Measurements from ENCODE around the gene CRYBG2. TPM values are rescaled to one million over a fixed set of nuclear protein-coding genes. Genes with fewer than 3 reads are reported as not detected.

The CRYBG2 gene
- polyA plus RNA-seq, 1 donor (not counting 4 experiments of a cell fraction or from before 2014, with no cell fraction given), result 7.9 TPM

DNA sequence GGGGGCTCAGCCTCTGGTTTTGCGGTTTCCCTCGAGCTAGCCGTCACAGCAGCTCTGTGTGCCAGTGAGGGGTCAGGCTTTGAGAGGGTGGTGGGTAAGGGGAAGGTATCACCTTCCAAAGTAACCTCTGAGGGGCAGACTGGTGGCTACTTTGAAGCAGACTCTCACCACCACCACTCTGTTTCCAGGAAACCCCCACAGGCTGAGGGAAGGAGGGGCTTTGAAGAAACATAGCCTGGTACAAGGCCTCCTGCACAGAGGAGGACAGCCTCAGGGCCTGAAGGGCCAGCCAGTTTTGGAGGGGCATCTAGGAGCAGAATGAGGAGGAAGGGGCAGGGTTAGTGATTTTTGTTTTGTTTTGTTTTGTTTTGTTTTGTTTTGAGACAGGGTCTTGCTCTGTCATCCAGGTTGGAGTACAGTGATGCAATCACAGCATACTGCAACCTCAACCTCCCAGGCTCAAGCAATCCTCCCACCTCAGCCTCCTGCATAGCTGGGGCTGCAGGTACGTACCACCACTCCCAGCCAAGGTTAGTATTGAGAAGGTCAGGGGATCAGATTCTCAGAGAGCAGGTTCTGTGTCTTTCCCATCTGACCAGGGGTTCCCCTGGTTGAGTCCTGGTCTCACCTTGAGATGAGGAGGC, 35.8 kb upstream of the CRYBG2 start:
- Histone ChIP-seq H3K9me3 (ENCODE audit: control insufficient read depth, low read depth, low read length) (no peaks in the 10 kb centered on the region), H3K36me3 (ENCODE audit: control insufficient read depth in 2 of 2, extremely low read depth in 1 of 2, insufficient read depth in 2 of 2, low read length in 2 of 2) (no peaks in the 10 kb centered on the region), H3K27me3 (ENCODE audit: control insufficient read depth, extremely low read depth, insufficient read depth, low read length) (no peaks in the 10 kb centered on the region), H3K79me2 (ENCODE audit: control insufficient read depth, insufficient read depth, low read length) (no peaks in the 10 kb centered on the region), H3K27ac (ENCODE audit: control insufficient read depth, insufficient read depth, low read length) (no peak overlapping the region), H3K9ac (ENCODE audit: control insufficient read depth, extremely low read depth, insufficient read depth, low read length) (no peak overlapping the region), H3K4me2 (ENCODE audit: control insufficient read depth, extremely low read depth, insufficient read depth, low read depth, low read length) (no peak overlapping the region), H2AFZ (ENCODE audit: control insufficient read depth, low read length) (no peak overlapping the region), H3K4me1 (ENCODE audit: control insufficient read depth, extremely low read depth, insufficient read depth, low read length) (peaks cover 2% of the 10 kb centered on the region), H4K20me1 (ENCODE audit: control insufficient read depth, extremely low read depth, insufficient read depth, low read length) (no peaks in the 10 kb centered on the region), H3K9me1 (ENCODE audit: control insufficient read depth, extremely low read depth, insufficient read depth, low read length) (no peaks in the 10 kb centered on the region), H3K4me3 (ENCODE audit: control insufficient read depth in 2 of 3, extremely low read depth in 1 of 3, insufficient read depth in 2 of 3, low read depth in 1 of 3, low read length in 3 of 3) (no peak overlapping the region)
- TF ChIP-seq, protein P1, sequence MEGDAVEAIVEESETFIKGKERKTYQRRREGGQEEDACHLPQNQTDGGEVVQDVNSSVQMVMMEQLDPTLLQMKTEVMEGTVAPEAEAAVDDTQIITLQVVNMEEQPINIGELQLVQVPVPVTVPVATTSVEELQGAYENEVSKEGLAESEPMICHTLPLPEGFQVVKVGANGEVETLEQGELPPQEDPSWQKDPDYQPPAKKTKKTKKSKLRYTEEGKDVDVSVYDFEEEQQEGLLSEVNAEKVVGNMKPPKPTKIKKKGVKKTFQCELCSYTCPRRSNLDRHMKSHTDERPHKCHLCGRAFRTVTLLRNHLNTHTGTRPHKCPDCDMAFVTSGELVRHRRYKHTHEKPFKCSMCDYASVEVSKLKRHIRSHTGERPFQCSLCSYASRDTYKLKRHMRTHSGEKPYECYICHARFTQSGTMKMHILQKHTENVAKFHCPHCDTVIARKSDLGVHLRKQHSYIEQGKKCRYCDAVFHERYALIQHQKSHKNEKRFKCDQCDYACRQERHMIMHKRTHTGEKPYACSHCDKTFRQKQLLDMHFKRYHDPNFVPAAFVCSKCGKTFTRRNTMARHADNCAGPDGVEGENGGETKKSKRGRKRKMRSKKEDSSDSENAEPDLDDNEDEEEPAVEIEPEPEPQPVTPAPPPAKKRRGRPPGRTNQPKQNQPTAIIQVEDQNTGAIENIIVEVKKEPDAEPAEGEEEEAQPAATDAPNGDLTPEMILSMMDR (optimal IDR thresholded peaks at IDR 0.05 in 1 of 3, IDR thresholded peaks at IDR 0.05 in 1 of 3, conservative IDR thresholded peaks at IDR 0.05 in 1 of 3; ENCODE audit: extremely low read depth in 1 of 3, insufficient read depth in 2 of 3, low read length in 3 of 3), result no peak
- DNase-seq (ENCODE audit: low read depth, low spot score), result no peak
- dilution Hi-C loops (cut with MboI; ENCODE audit: extremely low pct_ligation_motif_present, low sequenced_read_pairs), result no loop called here
- no peak for FAIRE-seq

DNA sequence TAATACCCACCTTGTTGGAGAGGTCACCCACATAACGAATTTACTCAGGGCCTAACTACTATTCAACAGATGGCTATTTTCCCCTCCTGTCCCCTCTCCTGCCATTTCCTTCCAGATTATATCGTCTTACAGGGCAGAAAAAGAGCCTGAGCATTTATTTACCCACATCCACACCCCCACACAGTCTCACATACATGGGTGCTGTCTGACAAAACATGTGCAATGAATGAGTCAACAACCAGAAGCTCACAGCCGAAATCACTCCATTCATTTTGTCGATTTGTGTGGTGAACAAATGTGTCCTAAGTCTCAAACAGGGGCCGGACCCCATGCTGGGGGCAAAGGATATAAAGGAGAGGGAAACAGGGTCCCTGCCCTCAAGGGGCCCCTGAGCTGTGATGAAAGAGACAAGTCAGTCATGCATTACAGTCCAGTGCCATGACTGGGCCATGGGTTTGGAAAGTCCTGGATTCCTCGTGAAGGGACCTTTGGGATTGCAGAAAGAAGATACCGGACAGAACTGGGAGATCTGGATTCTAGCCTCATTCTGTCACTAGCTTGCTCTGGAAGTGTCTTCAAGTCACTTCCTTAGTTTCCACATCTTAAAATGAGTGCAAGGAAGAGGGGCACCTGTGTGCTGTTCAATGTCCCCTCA, 35.0 kb upstream of the CRYBG2 start:
- H3K9ac ChIP-seq (ENCODE audit: control insufficient read depth, extremely low read depth, insufficient read depth, low read length), result no peak overlapping the region
- no peak overlapping the region for H2AFZ ChIP-seq (ENCODE audit: control insufficient read depth, low read length)

More for the DNA sequence above, 35.0 kb upstream of the CRYBG2 start:
- no peak for FAIRE-seq
- no peak overlapping the region for H3K4me3 ChIP-seq (ENCODE audit: control insufficient read depth in 2 of 3, extremely low read depth in 1 of 3, insufficient read depth in 2 of 3, low read depth in 1 of 3, low read length in 3 of 3)
- H3K9me1 ChIP-seq (ENCODE audit: control insufficient read depth, extremely low read depth, insufficient read depth, low read length), result no peaks in the 10 kb centered on the region
- no peak for TF ChIP-seq EZH2 (IDR thresholded peaks at IDR 0.05; ENCODE audit: low read length)
- TF ChIP-seq, protein P1 (optimal IDR thresholded peaks at IDR 0.05 in 1 of 3, IDR thresholded peaks at IDR 0.05 in 1 of 3, conservative IDR thresholded peaks at IDR 0.05 in 1 of 3; ENCODE audit: extremely low read depth in 1 of 3, insufficient read depth in 2 of 3, low read length in 3 of 3), result no peak
- no peak for DNase-seq (ENCODE audit: low read depth, low spot score)
- H3K9me3 ChIP-seq (ENCODE audit: control insufficient read depth, low read depth, low read length), result no peaks in the 10 kb centered on the region
- no peaks in the 10 kb centered on the region for H4K20me1 ChIP-seq (ENCODE audit: control insufficient read depth, extremely low read depth, insufficient read depth, low read length)
- H3K79me2 ChIP-seq (ENCODE audit: control insufficient read depth, insufficient read depth, low read length), result no peaks in the 10 kb centered on the region
- no peaks in the 10 kb centered on the region for H3K27me3 ChIP-seq (ENCODE audit: control insufficient read depth, extremely low read depth, insufficient read depth, low read length)
- no peak overlapping the region for H3K4me2 ChIP-seq (ENCODE audit: control insufficient read depth, extremely low read depth, insufficient read depth, low read depth, low read length)
- H3K36me3 ChIP-seq (ENCODE audit: control insufficient read depth in 2 of 2, extremely low read depth in 1 of 2, insufficient read depth in 2 of 2, low read length in 2 of 2), result no peaks in the 10 kb centered on the region
- peaks cover 2% of the 10 kb centered on the region for H3K4me1 ChIP-seq (ENCODE audit: control insufficient read depth, extremely low read depth, insufficient read depth, low read length)
- dilution Hi-C loops (cut with MboI; ENCODE audit: extremely low pct_ligation_motif_present, low sequenced_read_pairs), result no loop called here
- no peak overlapping the region for H3K27ac ChIP-seq (ENCODE audit: control insufficient read depth, insufficient read depth, low read length)
